ENCODE data around the gene MED22.
"Not testable (repeated sequence)": the region's sequence is repeated elsewhere in the genome, so short reads cannot be mapped to it uniquely, and the experiment has no call there.

The MED22 gene

GRCh38 chr9:133305731-133306130 lies 42.2 kb downstream of the MED22 start:
- Histone ChIP-seq H3K27ac (ENCODE audit: insufficient read depth in 1 of 2, low read depth in 1 of 2, low read length in 2 of 2, poor library complexity in 1 of 2, severe bottlenecking in 2 of 2) (no peak overlapping the region), H3K36me3 (ENCODE audit: control insufficient read depth in 4 of 4, insufficient read depth in 4 of 4, low read length in 3 of 4) (no peaks in the 10 kb centered on the region), H3K9me3 (ENCODE audit: control extremely low read depth in 1 of 5, control insufficient read depth in 4 of 5, insufficient read depth in 2 of 5, low read depth in 1 of 5, low read length in 4 of 5) (no peaks in the 10 kb centered on the region), H3K27me3 (replicated peaks in 2 of 5; ENCODE audit: control insufficient read depth in 4 of 5, insufficient read depth in 5 of 5, low read length in 4 of 5) (peaks cover 0 to 4% (median 0%) of the 10 kb centered on the region in 5 experiments), H3K4me1 (ENCODE audit: control extremely low read depth in 1 of 4, control insufficient read depth in 4 of 4, insufficient read depth in 4 of 4, low read length in 3 of 4) (no peaks in the 10 kb centered on the region), H3K4me3 (ENCODE audit: control insufficient read depth in 1 of 7, extremely low read depth in 1 of 7, insufficient read depth in 4 of 7, low read depth in 2 of 7, low read length in 6 of 7) (no peak overlapping the region)
- CTCF ChIA-PET, result interaction anchor here (0.7 to 1.2 kb wide), 2 partner anchors 23 to 30 kb away, joined by 3 read pairs; no protein-coding TSS in a partner anchor
- 84% methylated on average over 17 of the region's 23 CpGs for WGBS (ENCODE audit: insufficient coverage)
- DNase-seq, result no peak
- POLR2A ChIA-PET, result interaction anchor here (0.7 kb wide), 1 partner anchor 67 kb away, joined by 4 read pairs; no protein-coding TSS in a partner anchor

- no peak overlapping the region for H3K27ac ChIP-seq (ENCODE audit: insufficient read depth in 1 of 2, low read depth in 1 of 2, low read length in 2 of 2, poor library complexity in 1 of 2, severe bottlenecking in 2 of 2)
- H3K27me3 ChIP-seq (replicated peaks in 2 of 5; ENCODE audit: control insufficient read depth in 4 of 5, insufficient read depth in 5 of 5, low read length in 4 of 5), result peaks cover 0 to 6% (median 0%) of the 10 kb centered on the region in 5 experiments
- H3K9me3 ChIP-seq (ENCODE audit: control extremely low read depth in 1 of 5, control insufficient read depth in 4 of 5, insufficient read depth in 2 of 5, low read depth in 1 of 5, low read length in 4 of 5), result no peaks in the 10 kb centered on the region
- DNase-seq, result no peak
- no peaks in the 10 kb centered on the region for H3K36me3 ChIP-seq (ENCODE audit: control insufficient read depth in 4 of 4, insufficient read depth in 4 of 4, low read length in 3 of 4)
- H3K4me3 ChIP-seq (ENCODE audit: control insufficient read depth in 1 of 7, extremely low read depth in 1 of 7, insufficient read depth in 4 of 7, low read depth in 2 of 7, low read length in 6 of 7), result no peak overlapping the region
- 94% methylated on average over 24 of the region's 38 CpGs for WGBS (ENCODE audit: insufficient coverage)
- CTCF ChIA-PET, result interaction anchor here (0.7 kb wide), 1 partner anchor 24 kb away, joined by 3 read pairs; no protein-coding TSS in a partner anchor
- H3K4me1 ChIP-seq (ENCODE audit: control extremely low read depth in 1 of 4, control insufficient read depth in 4 of 4, insufficient read depth in 4 of 4, low read length in 3 of 4), result no peaks in the 10 kb centered on the region
- POLR2A ChIA-PET, result interaction anchor here (0.7 kb wide), 1 partner anchor 66 kb away, joined by 4 read pairs; no protein-coding TSS in a partner anchor
Measured at GRCh38 chr9:133304477-133305377, 43.2 kb downstream of the MED22 start.

- POLR2A ChIA-PET, result no interaction called here
- no peak overlapping the region for H3K27ac ChIP-seq (ENCODE audit: insufficient read depth in 1 of 2, low read depth in 1 of 2, low read length in 2 of 2, poor library complexity in 1 of 2, severe bottlenecking in 2 of 2)
Measured at GRCh38 chr9:133304158-133304470, 43.8 kb downstream of the MED22 start.

GRCh38 chr9:133303266-133304157 lies 44.4 kb downstream of the MED22 start:
- WGBS (ENCODE audit: insufficient coverage), result 85% methylated on average over 17 of the region's 26 CpGs
- DNase-seq, result no peak
- ChIA-PET CTCF (interaction anchor here (0.8 to 1.2 kb wide), 3 partner anchors 9 to 48 kb away, joined by 3 read pairs; no protein-coding TSS in a partner anchor), POLR2A (no interaction called here)
- H3K4me1 ChIP-seq (ENCODE audit: control extremely low read depth in 1 of 4, control insufficient read depth in 4 of 4, insufficient read depth in 4 of 4, low read length in 3 of 4), result no peaks in the 10 kb centered on the region
- no peak overlapping the region for H3K4me3 ChIP-seq (ENCODE audit: control insufficient read depth in 1 of 7, extremely low read depth in 1 of 7, insufficient read depth in 4 of 7, low read depth in 2 of 7, low read length in 6 of 7)
- H3K9me3 ChIP-seq (ENCODE audit: control extremely low read depth in 1 of 5, control insufficient read depth in 4 of 5, insufficient read depth in 2 of 5, low read depth in 1 of 5, low read length in 4 of 5), result no peaks in the 10 kb centered on the region
- H3K27ac ChIP-seq (ENCODE audit: insufficient read depth in 1 of 2, low read depth in 1 of 2, low read length in 2 of 2, poor library complexity in 1 of 2, severe bottlenecking in 2 of 2), result no peak overlapping the region
- H3K27me3 ChIP-seq (replicated peaks in 2 of 5; ENCODE audit: control insufficient read depth in 4 of 5, insufficient read depth in 5 of 5, low read length in 4 of 5), result peaks cover 0 to 6% (median 0%) of the 10 kb centered on the region in 5 experiments
- H3K36me3 ChIP-seq (ENCODE audit: control insufficient read depth in 4 of 4, insufficient read depth in 4 of 4, low read length in 3 of 4), result no peaks in the 10 kb centered on the region

More at GRCh38 chr9:133304158-133304470, 43.8 kb downstream of the MED22 start:
- CTCF ChIA-PET, result interaction anchor here (0.8 to 1.2 kb wide), 3 partner anchors 10 to 47 kb away, joined by 3 read pairs; no protein-coding TSS in a partner anchor
- WGBS (ENCODE audit: insufficient coverage), result 95% methylated on average over 10 of the region's 13 CpGs
- no peaks in the 10 kb centered on the region for H3K4me1 ChIP-seq (ENCODE audit: control extremely low read depth in 1 of 4, control insufficient read depth in 4 of 4, insufficient read depth in 4 of 4, low read length in 3 of 4)
- H3K27me3 ChIP-seq (replicated peaks in 2 of 5; ENCODE audit: control insufficient read depth in 4 of 5, insufficient read depth in 5 of 5, low read length in 4 of 5), result peaks cover 0 to 6% (median 0%) of the 10 kb centered on the region in 5 experiments
- no peak overlapping the region for H3K4me3 ChIP-seq (ENCODE audit: control insufficient read depth in 1 of 7, extremely low read depth in 1 of 7, insufficient read depth in 4 of 7, low read depth in 2 of 7, low read length in 6 of 7)
- H3K9me3 ChIP-seq (ENCODE audit: control extremely low read depth in 1 of 5, control insufficient read depth in 4 of 5, insufficient read depth in 2 of 5, low read depth in 1 of 5, low read length in 4 of 5), result no peaks in the 10 kb centered on the region
- no peak for DNase-seq
- H3K36me3 ChIP-seq (ENCODE audit: control insufficient read depth in 4 of 4, insufficient read depth in 4 of 4, low read length in 3 of 4), result no peaks in the 10 kb centered on the region

GRCh38 chr9:133301253-133302230 lies 46.4 kb downstream of the MED22 start:
- DNase-seq, result no peak
- Histone ChIP-seq H3K4me1 (ENCODE audit: control extremely low read depth in 1 of 4, control insufficient read depth in 4 of 4, insufficient read depth in 4 of 4, low read length in 3 of 4) (no peaks in the 10 kb centered on the region), H3K36me3 (ENCODE audit: control insufficient read depth in 4 of 4, insufficient read depth in 4 of 4, low read length in 3 of 4) (no peaks in the 10 kb centered on the region), H3K27me3 (replicated peaks in 2 of 5; ENCODE audit: control insufficient read depth in 4 of 5, insufficient read depth in 5 of 5, low read length in 4 of 5) (peaks cover 0 to 7% (median 0%) of the 10 kb centered on the region in 5 experiments), H3K4me3 (ENCODE audit: control insufficient read depth in 1 of 7, extremely low read depth in 1 of 7, insufficient read depth in 4 of 7, low read depth in 2 of 7, low read length in 6 of 7) (no peak overlapping the region), H3K27ac (ENCODE audit: insufficient read depth in 1 of 2, low read depth in 1 of 2, low read length in 2 of 2, poor library complexity in 1 of 2, severe bottlenecking in 2 of 2) (no peak overlapping the region), H3K9me3 (ENCODE audit: control extremely low read depth in 1 of 5, control insufficient read depth in 4 of 5, insufficient read depth in 2 of 5, low read depth in 1 of 5, low read length in 4 of 5) (no peaks in the 10 kb centered on the region)
- POLR2A ChIA-PET, result no interaction called here
- CTCF ChIA-PET, result no interaction called here
- WGBS (ENCODE audit: insufficient coverage), result 96% methylated on average over 13 of the region's 13 CpGs

GRCh38 chr9:133299996-133300395 lies 47.9 kb downstream of the MED22 start:
- H3K27me3 ChIP-seq (replicated peaks in 2 of 5; ENCODE audit: control insufficient read depth in 4 of 5, insufficient read depth in 5 of 5, low read length in 4 of 5); H3K9me3 ChIP-seq (ENCODE audit: control extremely low read depth in 1 of 5, control insufficient read depth in 4 of 5, insufficient read depth in 2 of 5, low read depth in 1 of 5, low read length in 4 of 5); H3K4me3 ChIP-seq (ENCODE audit: control insufficient read depth in 1 of 7, extremely low read depth in 1 of 7, insufficient read depth in 4 of 7, low read depth in 2 of 7, low read length in 6 of 7); H3K4me1 ChIP-seq (ENCODE audit: control extremely low read depth in 1 of 4, control insufficient read depth in 4 of 4, insufficient read depth in 4 of 4, low read length in 3 of 4); POLR2A ChIA-PET; DNase-seq; H3K36me3 ChIP-seq (ENCODE audit: control insufficient read depth in 4 of 4, insufficient read depth in 4 of 4, low read length in 3 of 4); H3K27ac ChIP-seq (ENCODE audit: insufficient read depth in 1 of 2, low read depth in 1 of 2, low read length in 2 of 2, poor library complexity in 1 of 2, severe bottlenecking in 2 of 2): not testable (repeated sequence)
- CTCF ChIA-PET, result interaction anchor here (1.3 kb wide), 1 partner anchor 16 kb away, joined by 4 read pairs; no protein-coding TSS in a partner anchor
- 91% methylated on average over 8 of the region's 16 CpGs for WGBS (ENCODE audit: insufficient coverage)
